Heart left ventricle (tissue), 16 donors: Measurements from ENCODE around the gene TEKTIP1. TPM values are rescaled to one million over a fixed set of nuclear protein-coding genes. Genes with fewer than 3 reads are reported as not detected.

Experiments used
- ATAC-seq, 4 donors: fragments of 200-7000 bp; cut with Tn5 transposase; one replicate each; pipeline ENCODE4 v1.9.1; 2020 to 2022; ENCODE audit warnings: moderate library complexity in 4 of 4, mild to moderate bottlenecking in 3 of 4, moderate number of reproducible peaks in 1 of 4
- DNase-seq, 5 donors: peaks; one replicate each; pipeline ENCODE4 v3.0.0-alpha.2; 2020
- H3K27ac ChIP-seq, 12 donors: fragments of 200-600 bp; sonication (generic) in 4 of 12; one replicate each; pipeline versions ENCODE4 v1.5.0 to v1.8.0; 2016 to 2022; ENCODE audit warnings: mild to moderate bottlenecking in 2 of 12
- H3K27me3 ChIP-seq, 9 donors: fragments of 200-600 bp; sonication (generic) in 2 of 9; one replicate each; pipeline versions ENCODE4 v1.5.1 to v1.8.0; 2016 to 2022; ENCODE audit warnings: mild to moderate bottlenecking in 3 of 9
- H3K36me3 ChIP-seq, 9 donors: fragments of 200-600 bp; sonication (generic) in 2 of 9; one replicate each; pipeline versions ENCODE4 v1.5.0 to v1.8.0; 2018 to 2022; ENCODE audit warnings: mild to moderate bottlenecking in 2 of 9
- H3K4me1 ChIP-seq, 12 donors: fragments of 200-600 bp; sonication (generic) in 4 of 12; one replicate each; pipeline versions ENCODE4 v1.5.0 to v1.8.0; 2016 to 2022; ENCODE audit warnings: mild to moderate bottlenecking in 3 of 12
- H3K4me3 ChIP-seq, 12 donors: fragments of 200-600 bp; sonication (generic) in 4 of 12; one replicate each; pipeline versions ENCODE4 v1.5.0 to v1.8.0; 2017 to 2022; ENCODE audit warnings: mild to moderate bottlenecking in 9 of 12, moderate library complexity in 4 of 12
- H3K9me3 ChIP-seq, 12 donors: fragments of 200-600 bp; sonication (generic) in 4 of 12; one replicate each; pipeline versions ENCODE4 v1.5.0 to v1.8.0; 2016 to 2022; ENCODE audit warnings: mild to moderate bottlenecking in 1 of 12
- POLR2A ChIP-seq, 2 donors: fragments of 450-650 bp; IDR thresholded peaks; one replicate each; pipeline ENCODE4 v1.6.1; 2017; ENCODE audit warnings: antibody characterized with exemption in 2 of 2, mild to moderate bottlenecking in 2 of 2, moderate library complexity in 2 of 2
- WGBS, 4 donors: extraction: QIAGEN DNeasy Blood & Tissue Kit in 2 of 4; methylation state at CpG; one replicate each; pipeline versions ENCODE4 v1.1.5 to v1.1.7; 2013 to 2018; 5-methylcytosine and 5-hydroxymethylcytosine counted together
- intact Hi-C, 10 donors: fragments of 100-400 bp; cut with DNase I; formaldehyde crosslinking; loops; one replicate each; pipeline versions ENCODE4 v1.11.1 to v1.14.2; 2022
- polyA plus RNA-seq, 2 donors: library from polyadenylated mRNA; stranded (reverse); fragments of 200-250 nt; gene quantifications; one replicate each; pipeline ENCODE4 v1.2.3, GENCODE V29; 2013
- total RNA-seq, 9 donors: library from RNA; depleted of rRNA in 2 of 9; stranded (reverse); fragments of >200 nt in 2 of 9; fragmentation: NEBNext Ultra II Directional in 3 of 9; extraction: Animal tissue kit (Norgen Biotek cat#: 25700) in 3 of 9; gene quantifications; one replicate each; pipeline versions ENCODE4 v1.1.0 to v1.2.4, GENCODE V29; 2016 to 2023
- TF ChIP-seq, protein P1 (sequence below), 12 donors: fragments of 200-600 bp; sonication (generic) in 4 of 12; IDR thresholded peaks; one replicate each; pipeline versions ENCODE4 v1.5.0 to v1.8.0; 2018 to 2022; ENCODE audit warnings: antibody characterized with exemption in 12 of 12, mild to moderate bottlenecking in 5 of 12
- donor health status: ischemic (EF 13 %, LVEDD 7.1; RV severe dilation, severe dysfunction).
- donor health status: healthy with polysubstance abuse.
- donor health status: DM: no; HTN: yes; CAD: no.
- donor health status: DM: no; HTN: no; CAD: no.
- donor health status: ischemic (EF 25% LVEDD 6.9; RV normal size, moderate dysfunction).
- donor health status: ischemic (EF 25% LVEDD 5.7; RV mildly dilated, moderate dysfunction).
- donor health status: healthy.
- donor health status: DM: yes; HTN: yes; CAD: no.
- donor health status: ischemic (EF 35%, LVEDD 5.7; RV mildly dilated, moderate dysfunction).
- donor health status: nonischemic (EF 11% LVEDD 7.7; RV severe dilation, severe dysfunction).
- donor health status: DM: yes; HTN: yes; CAD: no.
- donor health status: PGD.
- donor health status: ischemic (EF 29% LVEDD 5.4; RV normal size, mild dysfunction).
- donor health status: nonischemic (EF 23%, LVEDD 6.1; RV moderate dilation, normal function).

The TEKTIP1 gene
- total and polyA plus RNA-seq, 11 donors: 0.63 to 1.8 (median 0.93) TPM; not detected in 5

DNA sequence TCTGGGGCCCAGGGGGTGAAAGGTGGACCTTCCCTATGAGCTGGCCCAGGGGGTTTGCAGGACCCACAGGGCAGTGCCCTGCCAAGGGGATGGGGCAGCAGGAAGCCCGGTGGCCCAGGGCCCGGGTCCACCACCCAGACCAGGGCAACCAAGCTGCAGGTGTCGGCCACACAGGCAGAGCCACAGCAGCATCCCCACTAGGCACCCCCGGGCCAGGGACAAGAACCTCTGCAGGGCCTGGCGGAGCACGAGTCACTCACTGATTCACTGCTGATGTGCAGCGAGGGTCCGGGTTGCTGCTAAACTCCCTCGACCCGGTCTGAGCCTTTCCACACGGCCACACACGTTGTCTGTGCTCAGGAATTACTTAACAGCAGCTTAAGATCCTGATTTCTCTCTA, 24.0 kb upstream of the TEKTIP1 start:
- intact Hi-C loops: no loop called here
- Histone ChIP-seq H3K27me3 (no peaks in the 10 kb centered on the region), H3K36me3 (peaks cover 0 to 25% (median 5%) of the 10 kb centered on the region in 9 donors), H3K9me3 (no peaks in the 10 kb centered on the region), H3K4me3 (no peak overlapping the region), H3K4me1 (peaks cover 0 to 50% (median 11%) of the 10 kb centered on the region in 12 donors), H3K27ac (no peak overlapping the region)
- 87 to 91% (median 89%) methylated on average over 10 to 12 of the region's 12 CpGs for WGBS, 4 donors
- ATAC-seq (no peak), DNase-seq (no peak)
- no peak for TF ChIP-seq POLR2A (IDR thresholded peaks at IDR 0.05)
- TF ChIP-seq, protein P1, sequence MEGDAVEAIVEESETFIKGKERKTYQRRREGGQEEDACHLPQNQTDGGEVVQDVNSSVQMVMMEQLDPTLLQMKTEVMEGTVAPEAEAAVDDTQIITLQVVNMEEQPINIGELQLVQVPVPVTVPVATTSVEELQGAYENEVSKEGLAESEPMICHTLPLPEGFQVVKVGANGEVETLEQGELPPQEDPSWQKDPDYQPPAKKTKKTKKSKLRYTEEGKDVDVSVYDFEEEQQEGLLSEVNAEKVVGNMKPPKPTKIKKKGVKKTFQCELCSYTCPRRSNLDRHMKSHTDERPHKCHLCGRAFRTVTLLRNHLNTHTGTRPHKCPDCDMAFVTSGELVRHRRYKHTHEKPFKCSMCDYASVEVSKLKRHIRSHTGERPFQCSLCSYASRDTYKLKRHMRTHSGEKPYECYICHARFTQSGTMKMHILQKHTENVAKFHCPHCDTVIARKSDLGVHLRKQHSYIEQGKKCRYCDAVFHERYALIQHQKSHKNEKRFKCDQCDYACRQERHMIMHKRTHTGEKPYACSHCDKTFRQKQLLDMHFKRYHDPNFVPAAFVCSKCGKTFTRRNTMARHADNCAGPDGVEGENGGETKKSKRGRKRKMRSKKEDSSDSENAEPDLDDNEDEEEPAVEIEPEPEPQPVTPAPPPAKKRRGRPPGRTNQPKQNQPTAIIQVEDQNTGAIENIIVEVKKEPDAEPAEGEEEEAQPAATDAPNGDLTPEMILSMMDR (IDR thresholded peaks at IDR 0.05): no peak

GRCh38 chr19:3515891-3516422, 23.0 kb upstream of the TEKTIP1 start:
- Histone ChIP-seq H3K9me3 (no peaks in the 10 kb centered on the region), H3K36me3 (peaks cover 0 to 27% (median 5%) of the 10 kb centered on the region in 9 donors), H3K4me3 (no peak overlapping the region), H3K27ac (no peak overlapping the region), H3K4me1 (peaks cover 0 to 51% (median 11%) of the 10 kb centered on the region in 12 donors), H3K27me3 (no peaks in the 10 kb centered on the region)
- intact Hi-C loops: no loop called here
- TF ChIP-seq POLR2A (IDR thresholded peaks at IDR 0.05): no peak
- TF ChIP-seq, protein P1 (IDR thresholded peaks at IDR 0.05): no peak
- ATAC-seq: no peak
- 65 to 76% (median 73%) methylated on average over 15 of the region's 15 CpGs for WGBS, 4 donors
- DNase-seq: no peak

GRCh38 chr19:3516675-3517207, 22.2 kb upstream of the TEKTIP1 start:
- 75 to 81% (median 77%) methylated on average over 6 to 15 of the region's 15 CpGs for WGBS, 4 donors
- intact Hi-C loops: no loop called here
- TF ChIP-seq, protein P1 (IDR thresholded peaks at IDR 0.05): no peak
- TF ChIP-seq POLR2A (IDR thresholded peaks at IDR 0.05): no peak
- ATAC-seq (no peak), DNase-seq (no peak)
- H3K27ac ChIP-seq: no peak overlapping the region
- H3K4me1 ChIP-seq: peaks cover 0 to 43% (median 11%) of the 10 kb centered on the region in 12 donors
- H3K9me3 ChIP-seq: no peaks in the 10 kb centered on the region
- H3K36me3 ChIP-seq: peaks cover 0 to 32% (median 5%) of the 10 kb centered on the region in 9 donors
- H3K4me3 ChIP-seq: no peak overlapping the region
- H3K27me3 ChIP-seq: no peaks in the 10 kb centered on the region

GRCh38 chr19:3517638-3518037, 21.3 kb upstream of the TEKTIP1 start:
- ATAC-seq: no peak
- no peak overlapping the region for H3K4me3 ChIP-seq
- no peaks in the 10 kb centered on the region for H3K27me3 ChIP-seq
- no peaks in the 10 kb centered on the region for H3K9me3 ChIP-seq
- intact Hi-C loops: no loop called here
- H3K4me1 ChIP-seq: peaks cover 0 to 34% (median 10%) of the 10 kb centered on the region in 12 donors
- TF ChIP-seq POLR2A (IDR thresholded peaks at IDR 0.05): no peak
- TF ChIP-seq, protein P1 (IDR thresholded peaks at IDR 0.05): no peak
- no peak for DNase-seq
- H3K36me3 ChIP-seq: peaks cover 0 to 35% (median 7%) of the 10 kb centered on the region in 9 donors
- no peak overlapping the region for H3K27ac ChIP-seq
- WGBS, 4 donors: 85 to 93% (median 91%) methylated on average over 2 of the region's 2 CpGs
